GM12874 (cell line): ENCODE data around the gene NAT16.

Source experiments
- CTCF ChIP-seq: IDR thresholded peaks from 2 replicates; pipeline ENCODE4 v1.5.1; 2011; ENCODE audit warnings: low read depth, mild to moderate bottlenecking, control low read depth, low read length, moderate library complexity; ENCODE audit not compliant: insufficient read depth

Gene NAT16

GRCh38 chr7:101156277-101156676 lies 23.8 kb downstream of the NAT16 start:
- no peak for TF ChIP-seq CTCF

GRCh38 chr7:101155303-101155702 lies 24.8 kb downstream of the NAT16 start:
- TF ChIP-seq CTCF: no peak

GRCh38 chr7:101154693-101155102 lies 25.4 kb downstream of the NAT16 start:
- no peak for TF ChIP-seq CTCF

- no peak for TF ChIP-seq CTCF
Observed at GRCh38 chr7:101153969-101154692, 26.0 kb downstream of the NAT16 start, which contains the start of gene AP1S1. Gene AP1S1, plus strand, starts transcription at chr7:101154476. Its CDS starts 39 bp downstream, at chr7:101154515.

- no peak for TF ChIP-seq CTCF
Observed at GRCh38 chr7:101151908-101152651, 28.0 kb downstream of the NAT16 start.

- TF ChIP-seq CTCF: no peak
Observed at GRCh38 chr7:101140746-101141382, 39.2 kb downstream of the NAT16 start.

GRCh38 chr7:101140339-101140699 lies 39.8 kb downstream of the NAT16 start:
- TF ChIP-seq CTCF: no peak
